Right renal pelvis (tissue), 4 donors: Measurements from ENCODE around the gene ARHGEF16. TPM values are rescaled to one million over a fixed set of nuclear protein-coding genes. Genes with fewer than 3 reads are reported as not detected.

Experiments used
- DNase-seq, 4 donors: peaks; one replicate each; pipeline ENCODE4 v3.0.0-alpha.2; 2013; ENCODE audit warnings: low read depth in 4 of 4, low spot score in 3 of 4, missing footprints in 1 of 4
- polyA plus RNA-seq, 4 donors: library from polyadenylated mRNA; unstranded; fragments of 120-200 nt; gene quantifications; one replicate each; pipeline ENCODE4 v1.2.1, GENCODE V29; 2013; ENCODE audit not compliant: insufficient read length in 4 of 4

Gene ARHGEF16
- polyA plus RNA-seq, 4 donors = 16.1 to 25.7 (median 17.6) TPM

DNA sequence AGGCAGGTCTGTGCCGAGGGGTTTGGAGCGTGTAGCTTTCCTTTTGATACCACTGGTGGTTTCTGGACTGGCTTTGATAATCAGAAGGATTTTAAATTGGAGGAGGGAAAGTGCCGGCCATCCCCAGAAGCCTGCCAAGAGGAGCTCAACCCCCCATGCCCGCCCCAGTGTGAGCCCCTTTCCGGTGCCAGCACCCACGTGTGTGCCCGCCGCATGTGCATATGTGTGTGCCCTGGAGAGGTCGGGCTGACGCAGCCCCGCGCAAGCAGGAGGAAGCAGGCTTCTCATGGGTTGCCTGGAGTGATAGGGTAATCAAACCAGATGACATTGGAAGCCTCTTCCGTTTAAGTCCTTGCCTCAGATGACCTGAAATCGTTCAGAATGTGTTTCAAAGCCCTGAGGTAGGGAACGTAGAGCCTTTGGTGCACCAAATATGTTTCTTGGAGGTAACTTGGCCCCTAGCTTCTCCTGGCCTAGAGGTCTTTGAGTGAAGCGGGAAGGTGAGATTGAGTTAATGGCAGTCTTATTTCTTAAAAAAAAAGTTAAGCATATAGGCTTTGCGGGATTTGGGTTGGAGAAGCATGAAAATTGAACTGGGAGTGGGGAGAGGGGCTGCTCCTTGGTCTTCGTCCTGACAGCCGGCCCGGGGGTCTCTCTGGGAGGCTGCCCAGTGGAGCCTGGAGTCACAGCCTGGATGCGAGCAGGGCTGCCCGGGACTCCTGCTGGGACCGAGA, 34.1 kb upstream of the ARHGEF16 start:
- DNase-seq = no peak

- no peak for DNase-seq
Measured at GRCh38 chr1:3422638-3423037, 31.8 kb upstream of the ARHGEF16 start.

DNA sequence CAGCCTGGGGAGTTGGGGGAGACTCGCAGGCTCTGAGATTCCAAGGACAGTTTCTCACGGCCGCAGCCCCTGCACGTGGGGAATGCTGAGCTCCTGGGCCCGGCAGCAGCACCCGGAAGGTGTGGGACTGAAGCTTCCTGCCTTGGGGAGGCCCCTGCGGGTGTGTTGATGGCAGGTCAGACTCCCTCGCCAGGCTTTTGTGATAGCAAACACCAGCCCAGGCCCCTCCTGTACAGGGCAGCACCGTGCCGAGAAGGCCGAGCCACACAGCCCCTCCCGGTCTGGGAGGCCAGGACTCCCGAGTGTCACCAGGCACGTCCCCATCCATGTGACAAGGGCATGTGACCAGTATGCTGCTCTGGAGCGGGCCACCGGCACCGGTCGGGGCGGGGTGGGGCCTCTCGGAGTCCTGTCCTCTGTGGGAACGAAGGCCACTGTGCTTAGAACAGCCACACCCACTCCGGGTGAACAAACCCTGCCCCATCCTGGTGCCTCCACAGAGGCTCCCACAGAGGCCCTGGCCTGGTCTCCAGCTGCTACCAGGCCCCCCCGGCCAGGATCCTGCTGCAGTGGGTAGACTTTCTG, 31.1 kb upstream of the ARHGEF16 start:
- no peak for DNase-seq

GRCh38 chr1:3423896-3424611, 30.4 kb upstream of the ARHGEF16 start:
- DNase-seq = no peak

- DNase-seq = no peak
Measured at GRCh38 chr1:3425486-3426215, 28.8 kb upstream of the ARHGEF16 start.

DNA sequence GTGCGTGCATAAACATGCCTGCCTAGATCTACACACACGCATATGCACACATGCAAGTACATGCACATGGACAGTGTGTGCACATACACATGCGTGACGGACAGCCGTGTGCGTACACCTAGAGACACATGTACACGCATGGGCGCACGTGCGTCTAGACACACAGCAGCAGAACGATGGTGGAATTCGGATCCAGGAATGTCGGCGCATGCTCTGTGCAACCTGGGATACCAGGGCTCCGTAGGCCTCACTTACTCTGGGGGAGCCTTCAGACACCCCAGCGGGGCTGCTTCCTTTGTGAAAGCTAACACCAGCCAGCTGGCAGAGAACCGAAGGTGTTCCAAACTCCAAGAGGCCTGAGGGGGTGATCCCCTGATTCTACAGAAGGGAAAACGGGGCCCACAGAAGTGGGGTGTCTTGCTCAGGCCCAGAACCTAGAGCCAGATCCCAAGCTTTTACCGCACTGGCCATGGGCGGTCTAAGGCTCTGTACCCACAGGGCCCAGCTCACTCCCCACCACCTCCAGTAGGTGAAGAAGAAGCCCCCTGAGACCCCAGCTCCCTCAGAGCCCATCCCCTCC, 27.4 kb upstream of the ARHGEF16 start:
- DNase-seq = no peak

- no peak for DNase-seq
Measured at GRCh38 chr1:3427711-3428704, 26.5 kb upstream of the ARHGEF16 start.

- DNase-seq = no peak
Measured at GRCh38 chr1:3428899-3429298, 25.6 kb upstream of the ARHGEF16 start.

DNA sequence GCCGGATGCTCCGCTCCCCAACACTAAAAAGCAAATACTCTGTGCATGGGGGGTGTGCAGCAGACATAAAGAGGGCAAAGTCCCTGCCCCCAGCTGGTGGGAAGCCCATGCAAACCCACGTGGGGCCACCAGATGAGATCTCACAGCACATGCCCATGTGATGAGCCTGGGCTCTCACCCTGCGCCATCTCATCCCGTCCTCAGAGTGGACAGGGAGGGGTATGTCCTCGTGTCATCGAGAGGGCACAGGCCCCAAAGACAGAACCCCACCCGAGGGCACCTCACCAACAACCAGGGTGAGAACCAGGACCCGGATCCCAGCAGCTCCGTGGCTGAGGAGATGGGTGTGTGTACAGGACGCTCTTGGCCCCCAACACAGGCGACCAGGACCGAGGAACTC, 25.1 kb upstream of the ARHGEF16 start:
- DNase-seq = no peak

- no peak for DNase-seq
Measured at GRCh38 chr1:3429766-3430165, 24.7 kb upstream of the ARHGEF16 start.

DNA sequence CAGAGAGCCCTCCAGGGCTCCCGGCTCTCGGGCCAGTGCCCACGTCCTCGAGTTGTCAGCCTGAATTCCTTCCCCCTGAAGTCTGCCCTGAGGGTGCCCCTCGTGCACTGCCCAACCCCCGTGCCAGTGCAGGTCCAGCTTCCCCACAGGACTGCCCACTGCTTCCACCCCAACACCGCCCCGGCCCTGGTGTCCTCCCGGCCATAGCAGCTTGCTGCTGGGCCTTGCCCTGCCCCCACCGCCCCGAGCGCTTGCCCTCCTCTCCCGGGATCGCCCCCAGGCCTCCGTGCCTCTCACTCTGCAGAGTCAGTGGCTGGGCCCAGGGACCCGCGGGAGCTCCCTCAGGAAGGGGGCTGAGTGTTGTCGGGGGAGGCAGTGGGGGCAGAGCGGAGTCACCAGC, 24.1 kb upstream of the ARHGEF16 start:
- no peak for DNase-seq

GRCh38 chr1:3430820-3431219, 23.6 kb upstream of the ARHGEF16 start:
- DNase-seq = no peak

DNA sequence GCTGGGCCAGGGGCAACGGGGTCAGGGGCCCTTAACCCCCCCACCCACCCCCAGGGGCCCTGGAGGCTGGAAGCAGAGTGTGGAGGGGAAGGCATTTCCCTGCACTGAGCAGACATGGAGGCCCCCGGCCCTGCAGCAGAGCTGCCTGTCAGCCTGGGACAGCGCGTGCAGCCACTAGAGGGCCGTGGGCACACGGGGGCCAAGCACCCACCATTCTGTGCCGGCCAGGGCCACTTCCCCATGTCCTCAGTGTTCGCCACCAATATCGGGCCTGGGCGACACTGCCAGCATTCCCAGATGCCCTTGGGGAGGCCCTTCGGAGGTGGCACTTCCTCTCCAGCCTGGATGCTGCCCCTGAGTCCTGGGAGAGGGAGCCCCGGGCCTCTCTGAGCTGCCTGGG, 23.2 kb upstream of the ARHGEF16 start:
- no peak for DNase-seq

DNA sequence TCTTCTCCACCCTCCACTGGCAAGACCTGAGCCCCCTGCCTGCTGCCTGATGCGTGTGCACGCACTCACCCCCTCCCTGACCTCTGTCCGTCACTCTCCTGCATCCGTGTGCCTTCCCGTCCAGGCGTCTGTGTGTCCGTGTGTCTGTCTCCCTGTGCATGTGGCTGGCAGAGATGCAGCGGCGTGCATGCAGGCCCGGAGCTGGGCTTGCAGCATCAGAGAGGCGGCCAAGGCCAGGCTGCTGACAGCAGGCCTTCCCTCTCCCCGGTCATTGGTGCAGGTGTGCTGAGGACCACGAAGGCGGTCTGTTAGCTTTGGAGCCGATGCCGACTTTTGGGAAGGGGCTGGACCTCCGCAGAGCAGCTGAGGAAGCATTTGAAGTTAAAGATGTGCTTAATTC, 22.8 kb upstream of the ARHGEF16 start:
- DNase-seq = no peak

DNA sequence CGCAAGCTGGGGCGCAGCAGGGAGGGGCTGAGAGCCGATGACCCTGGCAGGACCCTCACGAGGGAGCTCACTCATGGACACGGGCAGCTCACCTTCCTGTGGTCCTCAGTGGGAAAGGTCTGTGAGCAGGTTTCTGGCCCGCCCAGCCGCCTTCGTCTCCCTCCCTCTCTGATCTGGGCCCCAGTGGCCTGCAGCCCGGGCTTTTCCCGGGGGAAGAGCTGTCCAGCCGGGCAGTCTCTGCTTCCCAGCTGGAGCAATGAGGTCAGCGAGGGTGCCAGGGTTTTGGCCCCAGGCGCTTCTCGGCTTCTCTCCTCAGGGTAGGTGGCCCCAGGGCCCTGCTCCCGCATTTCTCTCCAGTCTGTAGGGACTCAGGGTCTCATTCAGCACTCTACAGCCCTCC, 22.2 kb upstream of the ARHGEF16 start:
- DNase-seq = no peak

DNA sequence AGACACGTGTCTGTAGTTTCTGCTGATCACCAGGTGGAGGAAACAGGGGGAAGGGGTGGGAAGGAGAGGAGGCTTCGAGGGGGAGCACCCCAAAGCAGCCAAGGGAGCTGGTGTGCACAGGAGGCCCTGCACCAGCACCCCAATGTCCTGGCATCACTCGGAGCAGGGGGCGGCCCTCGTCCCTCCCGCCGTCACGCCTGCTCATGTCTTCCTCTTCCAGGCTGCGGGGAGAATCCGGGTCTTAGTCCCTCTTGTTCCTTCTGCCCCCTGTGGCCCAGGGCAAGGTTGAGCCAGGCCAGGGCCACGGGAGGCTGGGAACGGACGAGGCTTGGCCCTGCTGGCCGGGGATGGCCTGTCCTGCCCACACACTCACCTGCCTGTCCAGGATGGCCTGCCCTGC, 21.4 kb upstream of the ARHGEF16 start:
- no peak for DNase-seq

DNA sequence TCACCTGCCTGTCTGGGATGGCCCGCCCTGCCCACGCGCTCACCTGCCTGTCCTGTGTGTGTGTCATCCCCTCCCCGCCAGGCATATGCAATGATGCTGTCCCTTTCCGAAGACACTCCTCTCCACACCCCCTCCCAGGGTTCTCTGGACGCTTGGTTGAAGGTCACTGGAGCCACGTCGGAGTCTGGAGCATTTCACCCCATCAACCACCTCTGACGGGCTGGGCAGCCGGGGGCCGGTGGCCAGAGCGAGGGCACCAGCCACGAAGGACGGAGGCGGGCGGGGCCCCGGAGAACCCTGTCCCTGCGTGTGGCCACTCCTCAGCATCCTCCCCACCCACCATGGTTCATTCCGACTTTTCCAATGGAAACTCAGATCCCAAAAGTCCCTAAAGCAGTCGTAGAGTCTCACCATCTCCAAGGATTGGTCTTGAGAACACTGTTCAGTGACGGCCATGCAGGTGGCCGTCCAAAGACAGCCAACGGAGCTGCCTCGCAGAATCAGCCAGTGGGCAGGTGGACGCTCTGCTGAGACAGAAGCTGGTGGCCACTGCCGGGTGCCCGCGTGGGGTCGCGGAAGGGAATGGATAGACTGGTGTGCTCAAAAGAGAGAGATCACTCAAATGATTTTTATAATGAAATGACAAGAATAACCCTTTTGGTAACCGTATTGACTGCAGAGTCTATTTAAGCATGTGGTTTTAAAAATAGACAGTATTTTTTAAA, 20.7 kb upstream of the ARHGEF16 start:
- no peak for DNase-seq

GRCh38 chr1:3434406-3435110, 19.9 kb upstream of the ARHGEF16 start:
- no peak for DNase-seq
